Activated CD4-positive, alpha-beta T cell treated with anti-CD3 and anti-CD28 coated beads for 36 hours (primary cell): ENCODE measurements around the gene USP40. TPM values are rescaled to one million over a fixed set of nuclear protein-coding genes. Genes with fewer than 3 reads are reported as not detected.

Experiments used
- ATAC-seq: fragments of 200-7000 bp; cut with Tn5 transposase; one replicate; pipeline ENCODE4 v1.10.0; 2021; ENCODE audit warnings: mild to moderate bottlenecking, moderate library complexity
- CTCF ChIA-PET: fragments of 350-600 bp; sonication (Branson Sonifier 250); formaldehyde crosslinking; loops from one replicate; lab custom pipeline; 2021; ENCODE audit warnings: antibody characterized with exemption; lab: Charles Lee
- POLR2A ChIA-PET: fragments of 350-600 bp; sonication (Branson Sonifier 250); formaldehyde crosslinking; loops from one replicate; lab custom pipeline; 2021; ENCODE audit warnings: antibody characterized with exemption, inconsistent platforms; lab: Charles Lee
- DNase-seq: peaks from one replicate; pipeline ENCODE4 v3.0.0-alpha.2; 2020
- H3K27ac Mint-ChIP-seq: one replicate; pipeline ENCODE4 v1.8.0; 2021; ENCODE audit warnings: mixed read lengths
- H3K27me3 Mint-ChIP-seq: one replicate; pipeline ENCODE4 v1.8.0; 2021; ENCODE audit warnings: mixed read lengths
- H3K36me3 Mint-ChIP-seq: one replicate; pipeline ENCODE4 v1.8.0; 2021; ENCODE audit warnings: low read depth, mixed read lengths
- H3K4me1 Mint-ChIP-seq: one replicate; pipeline ENCODE4 v1.8.0; 2021; ENCODE audit warnings: mixed read lengths
- H3K4me3 Mint-ChIP-seq: one replicate; pipeline ENCODE4 v1.8.0; 2021; ENCODE audit warnings: mild to moderate bottlenecking, moderate library complexity, mixed read lengths
- H3K9me3 Mint-ChIP-seq: one replicate; pipeline ENCODE4 v1.8.0; 2021; ENCODE audit warnings: low read depth, mixed read lengths
- intact Hi-C, 2 experiments: fragments of 100-400 bp; cut with DNase I in 1 of 2; cut with micrococcal nuclease in 1 of 2; formaldehyde crosslinking; loops; one replicate each; pipeline versions ENCODE4 v1.14.2 to v1.15.1; 2022 to 2024; cut with DNase I, micrococcal nuclease
- total RNA-seq, 2 experiments: library from RNA; stranded (reverse); gene quantifications; one replicate each; pipeline ENCODE4 v1.2.3, GENCODE V29; 2021

USP40 gene
- total RNA-seq, 2 experiments from 2014 or later, result 12.0 to 12.9 TPM

DNA sequence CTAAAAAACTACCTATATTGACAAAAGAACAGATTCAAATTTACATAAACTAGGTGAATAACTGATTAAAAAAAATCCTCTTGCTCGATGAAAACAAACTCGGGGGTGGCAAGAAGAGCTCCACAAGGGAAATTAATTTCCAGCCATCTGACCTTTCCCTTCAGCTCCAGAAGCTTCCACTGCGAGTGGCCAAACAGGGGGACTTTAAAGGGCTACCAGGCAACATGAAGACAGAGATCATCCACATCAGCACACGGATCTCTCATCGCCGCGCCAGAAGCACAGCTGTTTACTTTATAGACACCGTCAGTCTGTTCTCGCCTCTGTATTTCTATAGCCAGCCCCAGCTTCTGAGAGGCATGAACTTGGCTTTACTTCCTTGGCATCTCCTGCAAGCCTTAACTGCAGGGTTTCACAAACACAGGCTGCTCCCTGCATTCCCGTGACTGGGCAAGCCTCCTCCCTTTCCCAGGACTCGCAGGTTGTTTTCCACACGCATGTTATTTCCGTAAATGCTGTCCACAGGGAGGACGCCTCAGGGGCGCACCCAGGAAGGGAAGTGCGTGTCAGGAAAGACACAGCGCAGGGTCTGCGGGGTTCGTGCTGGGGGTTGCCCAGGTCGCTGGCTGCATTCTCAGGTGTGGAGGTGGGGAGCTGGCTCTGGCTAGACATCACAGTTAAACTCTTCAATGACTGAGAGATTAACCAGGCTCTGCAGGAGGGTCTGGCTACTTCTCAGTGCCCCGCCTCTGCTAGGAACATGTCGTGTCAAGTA, 85.0 kb downstream of the USP40 start:
- DNase-seq, result no peak
- ChIA-PET POLR2A (no interaction called here), CTCF (no interaction called here)
- Mint-ChIP-seq H3K27me3 (no peaks in the 10 kb centered on the region), H3K9me3 (no peaks in the 10 kb centered on the region), H3K36me3 (peaks cover 3% of the 10 kb centered on the region), H3K4me3 (no peak overlapping the region), H3K4me1 (no peaks in the 10 kb centered on the region), H3K27ac (no peak overlapping the region)
- intact Hi-C loops, result no loop called here
- no peak for ATAC-seq

- no peak overlapping the region for H3K4me3 Mint-ChIP-seq
- no peak overlapping the region for H3K27ac Mint-ChIP-seq
- H3K9me3 Mint-ChIP-seq, result no peaks in the 10 kb centered on the region
- H3K27me3 Mint-ChIP-seq, result no peaks in the 10 kb centered on the region
- ChIA-PET POLR2A (no interaction called here), CTCF (no interaction called here)
- intact Hi-C loops, result no loop called here
- no peak for DNase-seq
- peaks cover 3% of the 10 kb centered on the region for H3K36me3 Mint-ChIP-seq
- no peaks in the 10 kb centered on the region for H3K4me1 Mint-ChIP-seq
- ATAC-seq, result no peak
These were observed 85.9 kb downstream of the USP40 start for GRCh38 chr2:233480490-233481202.

DNA sequence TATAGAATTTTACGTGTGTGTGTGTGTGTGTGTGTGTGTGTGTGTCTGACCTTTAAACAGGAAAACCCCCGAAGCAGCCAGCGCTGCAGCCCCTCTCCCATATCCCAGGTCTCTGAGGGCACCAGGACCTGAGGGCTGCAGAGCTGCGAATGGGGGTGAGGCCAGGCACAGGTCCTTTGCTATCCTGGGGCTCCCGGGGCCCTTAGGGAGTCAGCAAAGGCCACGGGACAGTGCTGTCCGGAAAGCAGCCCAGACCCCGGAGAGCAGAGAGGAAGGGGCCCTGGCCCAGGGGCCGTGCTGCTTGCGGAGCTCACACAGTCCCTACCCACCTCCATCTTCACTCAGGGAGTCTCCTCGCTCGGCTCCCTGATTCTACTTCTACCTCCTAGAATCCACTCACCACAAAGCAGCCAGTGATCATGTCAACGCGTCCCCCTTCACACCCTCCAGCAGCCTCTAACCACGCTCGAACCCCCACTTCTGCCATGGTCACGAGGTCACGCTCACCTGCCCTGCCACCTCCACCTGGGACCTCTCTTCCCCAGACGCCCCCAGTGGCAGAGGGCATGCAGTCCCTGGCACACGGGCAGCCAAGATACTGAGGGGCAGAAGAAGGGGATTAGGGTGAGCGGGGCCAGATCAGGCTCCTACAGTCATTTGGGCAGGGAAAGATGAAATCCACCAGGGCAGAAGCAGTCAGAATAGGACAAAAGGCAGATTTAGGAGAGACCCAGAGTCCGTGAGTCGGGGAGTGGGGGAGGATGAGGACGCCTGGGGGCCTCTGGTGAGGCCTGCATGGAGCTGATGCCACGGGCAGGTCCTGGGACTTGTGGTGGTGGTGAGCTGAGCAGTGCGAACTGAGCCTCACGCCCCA, 86.7 kb downstream of the USP40 start:
- ChIA-PET POLR2A (no interaction called here), CTCF (no interaction called here)
- Mint-ChIP-seq H3K27ac (no peak overlapping the region), H3K4me1 (no peaks in the 10 kb centered on the region), H3K36me3 (peaks cover 3% of the 10 kb centered on the region), H3K27me3 (no peaks in the 10 kb centered on the region), H3K9me3 (no peaks in the 10 kb centered on the region), H3K4me3 (no peak overlapping the region)
- DNase-seq (no peak), ATAC-seq (no peak)
- intact Hi-C loops, result no loop called here

- ATAC-seq, result no peak
- no peaks in the 10 kb centered on the region for H3K27me3 Mint-ChIP-seq
- intact Hi-C loops, result no loop called here
- POLR2A ChIA-PET, result no interaction called here
- peaks cover 2% of the 10 kb centered on the region for H3K36me3 Mint-ChIP-seq
- DNase-seq, result no peak
- CTCF ChIA-PET, result interaction anchor here (1.2 kb wide), 1 partner anchor 210 kb away, joined by 3 read pairs; no protein-coding TSS in a partner anchor
- H3K9me3 Mint-ChIP-seq, result no peaks in the 10 kb centered on the region
- H3K27ac Mint-ChIP-seq, result no peak overlapping the region
- no peak overlapping the region for H3K4me3 Mint-ChIP-seq
- H3K4me1 Mint-ChIP-seq, result no peaks in the 10 kb centered on the region
These were observed 88.8 kb downstream of the USP40 start for GRCh38 chr2:233477548-233478433.

GRCh38 chr2:233476651-233477547, 89.7 kb downstream of the USP40 start:
- no peaks in the 10 kb centered on the region for H3K9me3 Mint-ChIP-seq
- DNase-seq (no peak), ATAC-seq (no peak)
- ChIA-PET CTCF (interaction anchor here (0.5 kb wide), 1 partner anchor 839 kb away, joined by 3 read pairs; no protein-coding TSS in a partner anchor), POLR2A (no interaction called here)
- H3K27me3 Mint-ChIP-seq, result no peaks in the 10 kb centered on the region
- H3K4me1 Mint-ChIP-seq, result no peaks in the 10 kb centered on the region
- H3K36me3 Mint-ChIP-seq, result peaks cover 8% of the 10 kb centered on the region
- intact Hi-C loops, result no loop called here
- no peak overlapping the region for H3K27ac Mint-ChIP-seq
- H3K4me3 Mint-ChIP-seq, result no peak overlapping the region

DNA sequence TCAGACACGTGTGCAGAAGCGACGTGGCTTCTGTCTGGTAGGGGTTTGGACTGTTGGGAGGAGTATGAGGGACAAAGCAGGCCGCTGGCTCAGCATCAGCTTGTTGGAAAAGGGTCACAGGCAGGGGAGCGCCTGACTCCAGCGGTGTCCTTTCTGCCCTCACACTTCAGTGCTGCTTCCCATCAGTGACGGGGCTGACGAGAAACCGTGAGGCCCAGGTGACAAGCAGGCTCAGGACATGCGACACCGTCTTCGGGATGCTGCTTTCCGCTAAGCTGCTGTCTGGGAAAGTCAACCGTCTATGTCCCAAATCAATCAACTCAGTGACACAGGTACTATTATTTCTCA, 90.5 kb downstream of the USP40 start:
- no peak for DNase-seq
- intact Hi-C loops, result no loop called here
- POLR2A ChIA-PET, result no interaction called here
- no peak overlapping the region for H3K27ac Mint-ChIP-seq
- H3K9me3 Mint-ChIP-seq, result no peaks in the 10 kb centered on the region
- H3K36me3 Mint-ChIP-seq, result peaks cover 11% of the 10 kb centered on the region
- no peaks in the 10 kb centered on the region for H3K27me3 Mint-ChIP-seq
- ATAC-seq, result no peak
- no peak overlapping the region for H3K4me3 Mint-ChIP-seq
- H3K4me1 Mint-ChIP-seq, result no peaks in the 10 kb centered on the region
- CTCF ChIA-PET, result interaction anchor here (0.5 kb wide), 1 partner anchor 838 kb away, joined by 3 read pairs; no protein-coding TSS in a partner anchor

GRCh38 chr2:233474308-233475160, 92.0 kb downstream of the USP40 start:
- CTCF ChIA-PET, result interaction anchor here (0.5 kb wide), 1 partner anchor 8 kb away, joined by 3 read pairs; no protein-coding TSS in a partner anchor
- H3K4me1 Mint-ChIP-seq, result no peaks in the 10 kb centered on the region
- intact Hi-C loops, result no loop called here
- no peaks in the 10 kb centered on the region for H3K27me3 Mint-ChIP-seq
- no peak overlapping the region for H3K27ac Mint-ChIP-seq
- H3K36me3 Mint-ChIP-seq, result peaks cover 22% of the 10 kb centered on the region
- H3K9me3 Mint-ChIP-seq, result no peaks in the 10 kb centered on the region
- POLR2A ChIA-PET, result no interaction called here
- H3K4me3 Mint-ChIP-seq, result no peak overlapping the region
- ATAC-seq (no peak), DNase-seq (no peak)

GRCh38 chr2:233473878-233474277, 92.7 kb downstream of the USP40 start:
- ChIA-PET POLR2A (no interaction called here), CTCF (interaction anchor here (0.5 kb wide), 1 partner anchor 9 kb away, joined by 3 read pairs; no protein-coding TSS in a partner anchor)
- no peaks in the 10 kb centered on the region for H3K4me1 Mint-ChIP-seq
- intact Hi-C loops, result no loop called here
- H3K9me3 Mint-ChIP-seq, result no peaks in the 10 kb centered on the region
- H3K27ac Mint-ChIP-seq, result no peak overlapping the region
- peaks cover 27% of the 10 kb centered on the region for H3K36me3 Mint-ChIP-seq
- no peak for ATAC-seq
- no peak overlapping the region for H3K4me3 Mint-ChIP-seq
- DNase-seq, result no peak
- no peaks in the 10 kb centered on the region for H3K27me3 Mint-ChIP-seq

- intact Hi-C loops, result no loop called here
- ChIA-PET POLR2A (no interaction called here), CTCF (no interaction called here)
- ATAC-seq, result no peak
- peaks cover 32% of the 10 kb centered on the region for H3K36me3 Mint-ChIP-seq
- no peak overlapping the region for H3K4me3 Mint-ChIP-seq
- H3K9me3 Mint-ChIP-seq, result no peaks in the 10 kb centered on the region
- no peak overlapping the region for H3K27ac Mint-ChIP-seq
- DNase-seq, result no peak
- no peaks in the 10 kb centered on the region for H3K27me3 Mint-ChIP-seq
- H3K4me1 Mint-ChIP-seq, result no peaks in the 10 kb centered on the region
These were observed 93.2 kb downstream of the USP40 start for GRCh38 chr2:233473386-233473791.
